Measurements from ENCODE around the gene SLC6A6. TPM values are rescaled to one million over a fixed set of nuclear protein-coding genes. Genes with fewer than 3 reads are reported as not detected.

Gene SLC6A6
- total RNA-seq: 8.5 and 8.9 TPM in 2 replicates
- 10.9 and 24.0 TPM in 2 replicates for polyA plus RNA-seq
- 6.6 and 17.4 TPM in 2 replicates for polyA plus RNA-seq (2012)
- polyA minus RNA-seq (ENCODE audit: low replicate concordance): 40.8 and 82.2 TPM in 2 replicates

GRCh38 chr3:14402304-14402811, at the start of gene SLC6A6:
SLC6A6 (plus strand) TSS chr3:14402606; CDS start chr3:14443635, 41,029 bp downstream.
- peak; percentile 93 to 95 for DNase-seq (ENCODE audit: low read depth in 2 of 2)
- H3K4me3 ChIP-seq (replicated peaks in 1 of 4; ENCODE audit: control extremely low read depth in 1 of 4, insufficient read depth in 1 of 4, low read depth in 3 of 4, low read length in 4 of 4): peak within 1 kb of the TSS; percentile 49 to 83 (median 77)
- H3K79me2 ChIP-seq (ENCODE audit: control insufficient read depth, insufficient read depth, low read length): peaks cover 28% of the 10 kb centered on the region
- H3K27me3 ChIP-seq (ENCODE audit: control insufficient read depth, insufficient read depth, low read length): no peaks in the 10 kb centered on the region
- H3K4me2 ChIP-seq (ENCODE audit: extremely low read depth, insufficient read depth, low read length): peak within 1 kb of the TSS; percentile 95
- H4K20me1 ChIP-seq (ENCODE audit: control insufficient read depth, extremely low read depth, insufficient read depth, low read length): no peaks in the 10 kb centered on the region
- no peaks in the 10 kb centered on the region for H3K36me3 ChIP-seq (ENCODE audit: control insufficient read depth, insufficient read depth, low read length)
- TF ChIP-seq CTCF (conservative IDR thresholded peaks at IDR 0.05 in 1 of 2, IDR thresholded peaks at IDR 0.05 in 1 of 2; ENCODE audit: low read depth in 1 of 2, low read length in 2 of 2) (peak in 1 of 2 donors; percentile 20), EZH2 (IDR thresholded peaks at IDR 0.05; ENCODE audit: low read length, missing control alignments) (no peak)
- H3K4me1 ChIP-seq (ENCODE audit: control insufficient read depth, extremely low read depth, insufficient read depth, low read length): peaks cover 6% of the 10 kb centered on the region
- peak within 1 kb of the TSS; percentile 51 for H3K27ac ChIP-seq (ENCODE audit: insufficient read depth, low read length)
- H3K9me3 ChIP-seq (ENCODE audit: control insufficient read depth, insufficient read depth, low read depth, low read length): no peaks in the 10 kb centered on the region
- peak within 1 kb of the TSS; percentile 81 for H2AFZ ChIP-seq (ENCODE audit: low read length)
- H3K9ac ChIP-seq (ENCODE audit: insufficient read depth, low read length): peak within 1 kb of the TSS; percentile 82

GRCh38 chr3:14353502-14353901, 48.9 kb upstream of the SLC6A6 start:
- TF ChIP-seq EZH2 (IDR thresholded peaks at IDR 0.05; ENCODE audit: low read length, missing control alignments) (no peak), CTCF (conservative IDR thresholded peaks at IDR 0.05 in 1 of 2, IDR thresholded peaks at IDR 0.05 in 1 of 2; ENCODE audit: low read depth in 1 of 2, low read length in 2 of 2) (no peak)
- no peak overlapping the region for H3K9ac ChIP-seq (ENCODE audit: insufficient read depth, low read length)
- no peaks in the 10 kb centered on the region for H4K20me1 ChIP-seq (ENCODE audit: control insufficient read depth, extremely low read depth, insufficient read depth, low read length)
- H2AFZ ChIP-seq (ENCODE audit: low read length): no peak overlapping the region
- no peaks in the 10 kb centered on the region for H3K27me3 ChIP-seq (ENCODE audit: control insufficient read depth, insufficient read depth, low read length)
- no peaks in the 10 kb centered on the region for H3K4me1 ChIP-seq (ENCODE audit: control insufficient read depth, extremely low read depth, insufficient read depth, low read length)
- H3K79me2 ChIP-seq (ENCODE audit: control insufficient read depth, insufficient read depth, low read length): no peaks in the 10 kb centered on the region
- H3K9me3 ChIP-seq (ENCODE audit: control insufficient read depth, insufficient read depth, low read depth, low read length): no peaks in the 10 kb centered on the region
- no peak overlapping the region for H3K27ac ChIP-seq (ENCODE audit: insufficient read depth, low read length)
- H3K36me3 ChIP-seq (ENCODE audit: control insufficient read depth, insufficient read depth, low read length): no peaks in the 10 kb centered on the region
- no peak overlapping the region for H3K4me3 ChIP-seq (replicated peaks in 1 of 4; ENCODE audit: control extremely low read depth in 1 of 4, insufficient read depth in 1 of 4, low read depth in 3 of 4, low read length in 4 of 4)
- H3K4me2 ChIP-seq (ENCODE audit: extremely low read depth, insufficient read depth, low read length): no peak overlapping the region
- no peak for DNase-seq (ENCODE audit: low read depth in 2 of 2)

GRCh38 chr3:14357463-14357862, 44.9 kb upstream of the SLC6A6 start:
- Histone ChIP-seq H3K4me2 (ENCODE audit: extremely low read depth, insufficient read depth, low read length) (no peak overlapping the region), H3K9ac (ENCODE audit: insufficient read depth, low read length) (no peak overlapping the region), H3K79me2 (ENCODE audit: control insufficient read depth, insufficient read depth, low read length) (no peaks in the 10 kb centered on the region), H3K27me3 (ENCODE audit: control insufficient read depth, insufficient read depth, low read length) (peaks cover 2% of the 10 kb centered on the region), H3K4me3 (replicated peaks in 1 of 4; ENCODE audit: control extremely low read depth in 1 of 4, insufficient read depth in 1 of 4, low read depth in 3 of 4, low read length in 4 of 4) (no peak overlapping the region), H3K9me3 (ENCODE audit: control insufficient read depth, insufficient read depth, low read depth, low read length) (no peaks in the 10 kb centered on the region), H4K20me1 (ENCODE audit: control insufficient read depth, extremely low read depth, insufficient read depth, low read length) (no peaks in the 10 kb centered on the region), H3K4me1 (ENCODE audit: control insufficient read depth, extremely low read depth, insufficient read depth, low read length) (no peaks in the 10 kb centered on the region), H2AFZ (ENCODE audit: low read length) (no peak overlapping the region), H3K36me3 (ENCODE audit: control insufficient read depth, insufficient read depth, low read length) (no peaks in the 10 kb centered on the region), H3K27ac (ENCODE audit: insufficient read depth, low read length) (no peak overlapping the region)
- TF ChIP-seq EZH2 (IDR thresholded peaks at IDR 0.05; ENCODE audit: low read length, missing control alignments): no peak
- TF ChIP-seq CTCF (conservative IDR thresholded peaks at IDR 0.05 in 1 of 2, IDR thresholded peaks at IDR 0.05 in 1 of 2; ENCODE audit: low read depth in 1 of 2, low read length in 2 of 2): no peak
- DNase-seq (ENCODE audit: low read depth in 2 of 2): no peak
